Activated CD8-positive, alpha-beta T cell treated with anti-CD3 and anti-CD28 coated beads for 36 hours (primary cell): ENCODE measurements around the gene LRMDA. TPM values are rescaled to one million over a fixed set of nuclear protein-coding genes. Genes with fewer than 3 reads are reported as not detected.

ENCODE experiments used
- ATAC-seq: fragments of 200-7000 bp; cut with Tn5 transposase; one replicate; pipeline ENCODE4 v1.10.0; 2021; ENCODE audit warnings: mild to moderate bottlenecking, moderate library complexity
- CTCF ChIA-PET: fragments of 350-600 bp; sonication (Branson Sonifier 250); formaldehyde crosslinking; loops from one replicate; lab custom pipeline; 2021; ENCODE audit warnings: antibody characterized with exemption; lab: Charles Lee
- POLR2A ChIA-PET: fragments of 350-600 bp; sonication (Branson Sonifier 250); formaldehyde crosslinking; loops from one replicate; lab custom pipeline; 2021; ENCODE audit warnings: antibody characterized with exemption; lab: Charles Lee
- DNase-seq: peaks from one replicate; pipeline ENCODE4 v3.0.0-alpha.2; 2020
- H3K27ac Mint-ChIP-seq: one replicate; pipeline ENCODE4 v1.8.0; 2021; ENCODE audit warnings: mild to moderate bottlenecking, mixed read lengths
- H3K27me3 Mint-ChIP-seq: one replicate; pipeline ENCODE4 v1.8.0; 2021; ENCODE audit warnings: mixed read lengths
- H3K36me3 Mint-ChIP-seq: one replicate; pipeline ENCODE4 v1.8.0; 2021; ENCODE audit warnings: low read depth, mixed read lengths
- H3K4me1 Mint-ChIP-seq: one replicate; pipeline ENCODE4 v1.8.0; 2021; ENCODE audit warnings: low read depth, mixed read lengths
- H3K4me3 Mint-ChIP-seq: one replicate; pipeline ENCODE4 v1.8.0; 2021; ENCODE audit warnings: mild to moderate bottlenecking, moderate library complexity, mixed read lengths
- H3K9me3 Mint-ChIP-seq: one replicate; pipeline ENCODE4 v1.8.0; 2021; ENCODE audit warnings: mixed read lengths
- intact Hi-C: fragments of 100-400 bp; cut with micrococcal nuclease; formaldehyde crosslinking; loops from one replicate; pipeline ENCODE4 v1.10.0; 2022
- total RNA-seq, 2 experiments: library from RNA; stranded (reverse); gene quantifications; one replicate each; pipeline ENCODE4 v1.2.3, GENCODE V29; 2021
- TF ChIP-seq, protein P1 (sequence below): fragments of 200-600 bp; IDR thresholded peaks from one replicate; pipeline ENCODE4 v1.8.0; 2022; ENCODE audit warnings: antibody characterized with exemption, mild to moderate bottlenecking

Gene LRMDA
- total RNA-seq, 2 experiments from 2014 or later: not detected

GRCh38 chr10:76491216-76491615 lies 1059.8 kb downstream of the LRMDA start:
- TF ChIP-seq, protein P1, sequence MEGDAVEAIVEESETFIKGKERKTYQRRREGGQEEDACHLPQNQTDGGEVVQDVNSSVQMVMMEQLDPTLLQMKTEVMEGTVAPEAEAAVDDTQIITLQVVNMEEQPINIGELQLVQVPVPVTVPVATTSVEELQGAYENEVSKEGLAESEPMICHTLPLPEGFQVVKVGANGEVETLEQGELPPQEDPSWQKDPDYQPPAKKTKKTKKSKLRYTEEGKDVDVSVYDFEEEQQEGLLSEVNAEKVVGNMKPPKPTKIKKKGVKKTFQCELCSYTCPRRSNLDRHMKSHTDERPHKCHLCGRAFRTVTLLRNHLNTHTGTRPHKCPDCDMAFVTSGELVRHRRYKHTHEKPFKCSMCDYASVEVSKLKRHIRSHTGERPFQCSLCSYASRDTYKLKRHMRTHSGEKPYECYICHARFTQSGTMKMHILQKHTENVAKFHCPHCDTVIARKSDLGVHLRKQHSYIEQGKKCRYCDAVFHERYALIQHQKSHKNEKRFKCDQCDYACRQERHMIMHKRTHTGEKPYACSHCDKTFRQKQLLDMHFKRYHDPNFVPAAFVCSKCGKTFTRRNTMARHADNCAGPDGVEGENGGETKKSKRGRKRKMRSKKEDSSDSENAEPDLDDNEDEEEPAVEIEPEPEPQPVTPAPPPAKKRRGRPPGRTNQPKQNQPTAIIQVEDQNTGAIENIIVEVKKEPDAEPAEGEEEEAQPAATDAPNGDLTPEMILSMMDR: no peak
- no peaks in the 10 kb centered on the region for H3K36me3 Mint-ChIP-seq

GRCh38 chr10:76492026-76492425 lies 1060.6 kb downstream of the LRMDA start:
- Mint-ChIP-seq H3K36me3 (no peaks in the 10 kb centered on the region), H3K9me3 (peaks cover 10% of the 10 kb centered on the region), H3K27ac (no peak overlapping the region), H3K4me3 (no peak overlapping the region), H3K4me1 (no peaks in the 10 kb centered on the region), H3K27me3 (no peaks in the 10 kb centered on the region)
- POLR2A ChIA-PET: no interaction called here
- TF ChIP-seq, protein P1: no peak
- CTCF ChIA-PET: no interaction called here
- no peak for DNase-seq
- ATAC-seq: no peak
- intact Hi-C loops: no loop called here

More at GRCh38 chr10:76491216-76491615, 1059.8 kb downstream of the LRMDA start:
- H3K9me3 Mint-ChIP-seq: peaks cover 10% of the 10 kb centered on the region
- H3K27ac Mint-ChIP-seq: no peak overlapping the region
- intact Hi-C loops: no loop called here
- ChIA-PET CTCF (interaction anchor here (0.8 kb wide), 1 partner anchor 104 kb away, joined by 3 read pairs; no protein-coding TSS in a partner anchor), POLR2A (no interaction called here)
- no peaks in the 10 kb centered on the region for H3K4me1 Mint-ChIP-seq
- DNase-seq (no peak), ATAC-seq (no peak)
- H3K4me3 Mint-ChIP-seq: no peak overlapping the region
- H3K27me3 Mint-ChIP-seq: no peaks in the 10 kb centered on the region

DNA sequence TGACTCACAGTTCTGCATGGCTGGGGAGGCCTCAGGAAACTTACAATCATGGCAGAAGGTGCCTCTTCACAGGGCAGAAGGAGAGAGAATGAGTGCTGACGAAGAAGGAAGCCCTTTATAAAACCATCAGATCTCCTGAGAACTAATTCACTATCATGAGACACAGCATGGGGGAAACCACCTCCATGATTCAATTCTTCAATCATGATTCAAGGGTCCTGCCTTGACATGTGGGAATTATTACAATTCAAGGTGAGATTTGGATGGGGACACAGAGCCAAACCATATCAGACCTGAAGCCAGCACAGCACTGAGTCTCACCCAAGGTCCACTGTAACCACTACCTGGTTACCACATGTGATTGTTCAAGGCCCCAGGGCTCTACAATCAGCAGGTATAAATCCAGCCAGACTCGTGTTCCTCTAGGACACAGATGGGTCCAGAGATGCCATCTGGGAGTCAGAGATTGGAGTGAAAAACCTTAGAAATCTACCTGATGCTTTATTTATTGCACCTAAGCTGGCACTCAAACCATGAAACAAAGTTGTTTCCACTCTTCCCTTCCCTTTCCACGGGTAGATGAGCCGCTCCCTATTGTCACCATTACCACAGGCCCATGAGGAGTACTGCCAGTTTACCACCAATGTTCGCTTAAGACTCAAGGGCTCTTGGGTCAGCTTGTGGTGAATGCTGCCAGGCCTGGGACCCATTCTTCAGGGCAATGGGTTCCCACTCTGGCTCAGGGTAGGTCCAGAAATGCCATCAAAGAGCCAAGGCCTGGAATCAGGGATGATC lies 1061.5 kb downstream of the LRMDA start:
- POLR2A ChIA-PET: no interaction called here

DNA sequence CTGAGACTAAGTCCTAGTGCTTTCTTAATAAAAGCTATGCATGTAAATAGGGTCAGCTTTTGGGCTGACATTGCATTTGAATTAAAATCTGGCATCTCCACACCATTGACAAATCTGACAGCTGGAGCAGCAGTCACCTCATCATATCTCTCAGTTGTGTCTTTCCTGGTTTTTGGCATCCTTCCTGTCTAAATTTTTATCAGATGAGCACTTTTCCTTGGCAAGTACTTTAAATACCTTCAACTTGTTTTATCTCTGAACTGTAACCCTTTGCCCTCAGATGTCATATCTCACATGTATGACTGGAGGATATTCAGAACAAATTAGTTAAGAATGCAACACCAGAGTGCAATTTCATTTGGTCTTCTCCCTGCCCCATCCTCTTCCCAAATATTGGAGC lies 1066.2 kb downstream of the LRMDA start:
- ATAC-seq (no peak), DNase-seq (no peak)
- H3K9me3 Mint-ChIP-seq: peaks cover 2% of the 10 kb centered on the region
- POLR2A ChIA-PET: no interaction called here
- H3K27me3 Mint-ChIP-seq: no peaks in the 10 kb centered on the region
- no peak overlapping the region for H3K27ac Mint-ChIP-seq
- no peaks in the 10 kb centered on the region for H3K36me3 Mint-ChIP-seq
- no peaks in the 10 kb centered on the region for H3K4me1 Mint-ChIP-seq
- no peak overlapping the region for H3K4me3 Mint-ChIP-seq
- TF ChIP-seq, protein P1: no peak
- intact Hi-C loops: no loop called here
- CTCF ChIA-PET: no interaction called here

More for the DNA sequence above, 1061.5 kb downstream of the LRMDA start:
- Mint-ChIP-seq H3K9me3 (peaks cover 8% of the 10 kb centered on the region), H3K27ac (no peak overlapping the region), H3K4me3 (no peak overlapping the region), H3K36me3 (no peaks in the 10 kb centered on the region), H3K4me1 (no peaks in the 10 kb centered on the region), H3K27me3 (no peaks in the 10 kb centered on the region)
- intact Hi-C loops: no loop called here
- TF ChIP-seq, protein P1: no peak
- DNase-seq (no peak), ATAC-seq (no peak)
- CTCF ChIA-PET: no interaction called here

DNA sequence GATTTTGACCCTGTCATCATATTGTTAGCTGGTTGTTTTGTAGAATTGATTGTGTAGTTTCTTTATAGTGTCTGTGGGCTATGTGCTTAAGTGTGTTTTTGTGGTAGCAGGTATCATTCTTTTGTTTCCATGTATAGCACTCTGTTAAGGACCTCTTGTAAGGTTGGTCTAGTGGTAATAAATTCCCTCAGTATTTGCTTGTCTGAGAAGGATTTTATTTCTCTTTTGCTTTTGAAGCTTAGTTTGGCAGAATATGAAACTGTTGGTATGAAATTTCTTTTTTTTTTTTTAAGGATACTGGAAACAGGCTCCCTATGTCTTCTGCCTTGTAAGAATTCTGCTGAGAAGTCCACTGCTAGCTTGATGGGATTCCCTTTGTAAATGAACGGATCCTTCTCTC lies 1073.4 kb downstream of the LRMDA start:
- no peak overlapping the region for H3K27ac Mint-ChIP-seq
- DNase-seq: no peak
- H3K4me1 Mint-ChIP-seq: no peaks in the 10 kb centered on the region
- ChIA-PET POLR2A (no interaction called here), CTCF (no interaction called here)
- ATAC-seq: no peak
- TF ChIP-seq, protein P1: no peak
- peaks cover 10% of the 10 kb centered on the region for H3K9me3 Mint-ChIP-seq
- intact Hi-C loops: no loop called here
- no peaks in the 10 kb centered on the region for H3K36me3 Mint-ChIP-seq
- no peaks in the 10 kb centered on the region for H3K27me3 Mint-ChIP-seq
- H3K4me3 Mint-ChIP-seq: no peak overlapping the region
